ENCODE results near the gene AP3D1. TPM values are rescaled to one million over a fixed set of nuclear protein-coding genes. Genes with fewer than 3 reads are reported as not detected.
"Not testable (repeated sequence)": the region's sequence is repeated elsewhere in the genome, so short reads cannot be mapped to it uniquely, and the experiment has no call there.

AP3D1 gene
- polyA plus RNA-seq (2012; ENCODE audit: insufficient read depth, insufficient read length) = 46.7 TPM

- DNase-seq (ENCODE audit: low read depth, low spot score) = peak; percentile 99
- H3K4me3 ChIP-seq (ENCODE audit: low read length) = peak within 1 kb of the TSS; percentile 83
Measured at GRCh38 chr19:2151339-2152229, at the start of gene AP3D1. Gene AP3D1 (minus strand): TSS chr19:2151566. CDS start chr19:2151334, 232 bp downstream.

GRCh38 chr19:2200624-2201294 lies 49.4 kb upstream of the AP3D1 start:
- not testable (repeated sequence) for DNase-seq (ENCODE audit: low read depth, low spot score); H3K4me3 ChIP-seq (ENCODE audit: low read length)

GRCh38 chr19:2199861-2200623 lies 48.7 kb upstream of the AP3D1 start:
- no peak overlapping the region for H3K4me3 ChIP-seq (ENCODE audit: low read length)
- DNase-seq (ENCODE audit: low read depth, low spot score) = no peak

DNA sequence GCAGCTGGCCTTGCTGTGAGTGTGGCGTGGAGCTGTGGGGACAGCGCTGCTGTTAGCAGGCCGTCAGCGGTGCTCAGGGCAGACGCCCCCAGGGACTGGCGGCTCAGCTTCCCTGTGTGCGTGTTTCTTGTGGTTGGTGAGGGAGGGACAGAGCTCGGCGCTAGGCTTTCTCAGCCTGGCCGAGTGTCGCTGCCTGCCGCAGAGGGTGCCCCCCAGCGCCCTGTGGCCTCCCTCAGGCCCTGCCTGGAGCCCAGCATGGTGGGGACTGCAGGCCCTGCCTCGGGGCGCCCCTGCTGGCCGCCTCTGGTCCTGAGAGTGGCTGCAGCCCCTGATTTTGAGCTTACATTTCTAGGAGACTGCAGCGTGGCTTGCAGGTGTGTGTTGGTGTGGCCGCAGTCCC lies 47.8 kb upstream of the AP3D1 start:
- no peak for DNase-seq (ENCODE audit: low read depth, low spot score)

DNA sequence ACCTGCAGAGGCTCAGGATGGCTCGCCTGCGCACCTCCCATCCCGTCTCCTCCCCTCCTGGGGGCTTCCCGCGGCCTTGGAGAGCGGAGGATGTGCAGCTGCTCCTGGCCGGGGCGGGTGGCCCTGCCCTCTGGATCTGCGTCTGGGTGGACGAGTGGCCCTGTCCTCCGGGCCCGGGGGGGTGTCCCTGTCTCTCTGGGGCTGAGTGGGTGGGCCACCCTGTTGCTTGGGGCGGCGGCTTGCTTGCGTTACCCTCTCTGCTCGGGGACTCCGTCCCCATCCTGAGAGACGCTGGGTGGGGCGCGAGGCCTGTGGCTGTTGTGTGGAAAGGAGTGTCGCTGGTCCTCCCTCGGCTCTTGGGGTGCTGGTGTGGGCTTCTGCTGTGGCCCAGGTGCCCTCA lies 47.0 kb upstream of the AP3D1 start:
- no peak overlapping the region for H3K4me3 ChIP-seq (ENCODE audit: low read length)
- no peak for DNase-seq (ENCODE audit: low read depth, low spot score)

More for the DNA sequence above, 47.8 kb upstream of the AP3D1 start:
- H3K4me3 ChIP-seq (ENCODE audit: low read length) = no peak overlapping the region

- no peak for DNase-seq (ENCODE audit: low read depth, low spot score)
- H3K4me3 ChIP-seq (ENCODE audit: low read length) = no peak overlapping the region
Measured at GRCh38 chr19:2197270-2197669, 45.9 kb upstream of the AP3D1 start.

- H3K4me3 ChIP-seq (ENCODE audit: low read length) = no peak overlapping the region
- DNase-seq (ENCODE audit: low read depth, low spot score) = no peak
Measured at GRCh38 chr19:2195914-2196313, 44.5 kb upstream of the AP3D1 start.

GRCh38 chr19:2195361-2195760 lies 44.0 kb upstream of the AP3D1 start:
- no peak overlapping the region for H3K4me3 ChIP-seq (ENCODE audit: low read length)
- no peak for DNase-seq (ENCODE audit: low read depth, low spot score)

DNA sequence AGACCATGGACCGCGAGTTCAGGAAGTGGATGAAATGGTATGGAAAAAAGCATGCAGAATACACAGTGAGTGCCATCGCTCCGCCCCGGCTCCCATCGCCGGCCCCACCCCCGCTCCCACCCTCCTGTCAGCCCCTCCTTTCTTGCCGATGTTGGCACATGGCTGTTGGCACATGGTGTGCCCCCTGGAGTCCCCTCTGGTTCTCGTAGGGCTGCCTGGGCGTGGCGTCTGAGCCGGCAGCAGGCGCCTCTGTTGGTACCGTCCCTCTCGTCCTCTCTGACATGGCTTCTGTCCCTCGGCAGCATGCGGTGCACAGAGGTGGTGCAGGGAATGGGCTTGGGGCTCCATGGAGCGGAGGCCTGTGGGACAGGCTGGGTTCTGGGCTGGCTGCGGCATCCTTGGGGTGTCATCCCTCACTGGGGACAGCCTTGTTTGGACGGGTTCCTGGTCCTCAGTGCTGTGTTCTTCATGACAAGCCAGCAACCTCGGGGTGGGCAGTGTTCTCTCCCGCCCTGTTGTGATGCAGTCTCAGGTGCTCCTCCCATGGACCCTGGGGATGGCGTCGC lies 43.2 kb upstream of the AP3D1 start:
- H3K4me3 ChIP-seq (ENCODE audit: low read length) = no peak overlapping the region
- DNase-seq (ENCODE audit: low read depth, low spot score) = no peak

DNA sequence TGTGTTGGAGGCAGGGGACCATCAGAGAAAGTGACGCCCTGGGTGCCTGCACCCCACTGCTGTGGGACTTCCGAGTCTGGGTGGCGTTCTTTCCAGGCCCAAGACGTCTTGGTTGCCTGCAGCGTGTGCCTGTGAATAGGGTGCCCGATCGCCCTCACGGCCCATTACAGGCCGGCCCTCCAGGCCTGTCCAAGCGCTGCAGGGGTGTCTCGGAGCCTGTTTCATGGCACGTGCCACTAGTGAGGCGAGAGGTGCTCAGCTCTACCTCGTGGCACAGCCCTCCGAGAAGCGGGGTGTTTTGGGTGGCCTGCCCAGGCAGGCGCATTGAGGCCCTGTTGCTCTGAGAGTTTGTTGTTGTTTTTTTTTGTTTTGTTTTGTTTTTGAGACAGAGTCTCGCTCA lies 42.4 kb upstream of the AP3D1 start:
- H3K4me3 ChIP-seq (ENCODE audit: low read length) = no peak overlapping the region
- DNase-seq (ENCODE audit: low read depth, low spot score) = no peak

DNA sequence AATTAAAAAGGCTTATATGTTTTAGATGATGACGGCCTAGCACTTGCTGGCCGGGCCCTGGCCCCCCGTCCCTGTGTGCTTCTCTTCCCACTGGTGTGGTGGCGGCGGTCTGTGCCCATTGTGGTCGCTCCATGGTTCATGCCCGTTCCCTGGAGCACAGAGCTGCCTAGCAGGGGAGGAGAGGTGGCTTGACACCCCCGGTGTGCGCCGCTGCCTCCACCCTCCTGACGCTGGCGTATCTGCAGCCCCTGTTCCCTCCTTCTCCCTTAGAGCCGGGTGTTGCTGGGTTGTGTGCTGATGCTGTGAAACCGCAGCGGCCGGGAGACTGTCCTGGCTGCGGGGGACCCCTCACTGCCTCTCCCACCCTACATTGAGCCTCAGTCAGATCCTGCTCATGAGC lies 41.5 kb upstream of the AP3D1 start:
- no peak for DNase-seq (ENCODE audit: low read depth, low spot score)
- H3K4me3 ChIP-seq (ENCODE audit: low read length) = no peak overlapping the region

- DNase-seq (ENCODE audit: low read depth, low spot score) = no peak
- H3K4me3 ChIP-seq (ENCODE audit: low read length) = no peak overlapping the region
Measured at GRCh38 chr19:2191456-2192310, 40.3 kb upstream of the AP3D1 start.

DNA sequence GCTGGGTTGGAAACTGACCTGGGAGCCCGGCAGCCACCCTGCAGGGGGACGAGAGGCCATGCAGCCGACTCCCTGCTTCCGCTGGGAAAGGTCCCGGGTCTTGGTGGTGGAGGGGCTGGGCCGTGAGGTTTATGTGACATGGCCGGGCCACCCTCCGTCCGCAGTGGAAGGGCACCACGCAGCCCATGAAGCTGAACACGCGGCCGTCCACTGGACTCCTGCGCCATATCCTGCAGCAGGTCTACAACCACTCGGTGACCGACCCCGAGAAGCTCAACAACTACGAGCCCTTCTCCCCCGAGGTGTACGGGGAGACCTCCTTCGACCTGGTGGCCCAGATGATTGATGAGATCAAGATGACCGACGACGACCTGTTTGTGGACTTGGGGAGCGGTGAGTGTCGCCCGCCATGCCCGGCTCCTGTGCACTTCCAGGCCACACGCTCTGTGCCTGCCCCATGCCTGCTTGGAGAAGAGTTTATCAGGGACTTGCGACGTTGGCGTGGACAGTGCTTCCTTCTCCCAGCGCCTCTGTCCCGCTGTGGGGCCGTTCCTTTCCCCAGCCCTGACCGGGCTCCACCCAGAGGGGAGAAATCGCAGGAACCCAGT lies 39.6 kb upstream of the AP3D1 start:
- no peak for DNase-seq (ENCODE audit: low read depth, low spot score)
- no peak overlapping the region for H3K4me3 ChIP-seq (ENCODE audit: low read length)

DNA sequence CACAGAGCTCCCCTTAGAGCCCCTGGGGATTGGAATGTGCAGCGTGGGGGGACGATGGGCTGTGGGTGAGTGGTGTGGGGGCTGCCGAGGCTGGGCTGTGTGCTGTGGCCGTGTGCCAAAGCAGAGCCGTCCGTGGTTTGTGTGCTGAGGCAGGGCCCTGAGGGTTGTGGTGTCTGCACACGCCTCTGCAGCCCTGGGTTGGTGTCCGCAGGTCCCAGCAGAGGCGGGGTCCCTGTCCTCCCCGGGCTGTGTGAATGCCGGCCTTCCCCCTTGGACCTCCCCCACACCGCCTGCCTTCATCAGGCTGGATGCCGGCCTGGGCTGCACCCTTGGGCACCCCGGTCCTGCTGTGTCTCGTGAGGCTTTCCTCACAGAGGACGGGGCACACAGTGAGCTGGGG lies 38.5 kb upstream of the AP3D1 start:
- no peak for DNase-seq (ENCODE audit: low read depth, low spot score)

DNA sequence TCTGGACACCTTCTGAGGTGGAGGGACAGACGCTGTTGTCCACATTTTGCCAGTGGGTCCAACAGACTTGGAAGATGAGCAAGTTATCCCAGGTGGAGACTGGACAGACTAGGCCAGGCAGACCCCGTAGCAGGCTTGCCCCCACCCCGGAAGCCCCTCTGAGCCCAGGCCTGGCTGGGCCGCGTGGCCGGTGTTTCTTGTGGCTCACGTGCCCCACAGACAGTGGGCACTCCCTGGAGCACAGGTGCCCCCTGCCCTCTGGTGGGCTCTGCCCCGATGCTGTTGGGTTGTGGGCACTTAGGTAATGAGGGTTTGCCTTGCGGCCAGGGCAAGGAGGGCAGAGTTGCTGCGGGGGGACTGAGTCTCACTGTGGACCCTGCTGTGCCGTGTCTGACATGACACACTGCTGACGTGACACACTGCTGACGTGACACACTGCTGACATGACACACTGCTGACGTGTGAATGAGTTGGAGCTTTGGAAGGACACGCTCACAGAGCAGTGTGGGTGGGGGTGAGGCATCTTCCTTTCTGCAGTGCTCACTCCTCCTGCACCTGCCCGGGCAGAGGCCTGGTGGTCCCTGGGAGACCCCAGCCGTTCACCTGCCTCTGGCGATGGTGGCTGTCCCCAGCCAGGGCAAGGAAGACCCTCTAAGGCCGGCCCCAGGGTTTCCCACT lies 37.5 kb upstream of the AP3D1 start:
- no peak overlapping the region for H3K4me3 ChIP-seq (ENCODE audit: low read length)
- DNase-seq (ENCODE audit: low read depth, low spot score) = no peak

More for the DNA sequence above, 38.5 kb upstream of the AP3D1 start:
- H3K4me3 ChIP-seq (ENCODE audit: low read length) = no peak overlapping the region

DNA sequence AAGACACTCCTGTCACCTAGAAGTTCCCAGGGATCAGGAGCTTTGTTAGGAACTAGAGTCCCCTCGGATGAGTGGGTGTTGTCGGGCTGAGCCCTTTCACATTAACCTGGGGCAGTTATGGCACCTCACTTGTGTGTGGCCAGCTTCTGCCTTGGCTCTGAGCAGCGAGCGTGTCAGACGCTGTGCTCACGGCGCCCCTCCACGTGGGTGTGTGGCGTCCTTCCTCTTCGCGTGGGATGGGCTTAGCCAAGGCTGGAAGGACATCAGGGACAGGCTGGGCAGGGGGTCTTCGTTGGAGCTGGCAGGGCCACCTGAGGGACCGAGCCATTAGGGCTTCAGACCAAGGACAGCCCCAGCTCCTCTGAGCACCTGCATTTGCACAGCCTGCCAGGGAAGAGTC lies 35.8 kb upstream of the AP3D1 start:
- no peak for DNase-seq (ENCODE audit: low read depth, low spot score)
- no peak overlapping the region for H3K4me3 ChIP-seq (ENCODE audit: low read length)

GRCh38 chr19:2186071-2186846 lies 34.9 kb upstream of the AP3D1 start:
- DNase-seq (ENCODE audit: low read depth, low spot score) = no peak
- H3K4me3 ChIP-seq (ENCODE audit: low read length) = no peak overlapping the region

All from Jurkat, Clone E6-1 (cell line).